HG02981 (cell line): Measurements from ENCODE around the gene VGLL4.
"Not testable (repeated sequence)": the region's sequence is repeated elsewhere in the genome, so short reads cannot be mapped to it uniquely, and the experiment has no call there.

Source experiments
- ATAC-seq: cut with Tn5 transposase; IDR thresholded peaks from one replicate; pipeline ENCODE4 v1.9.1; 2021; ENCODE audit warnings: mild to moderate bottlenecking, moderate library complexity; ENCODE audit not compliant: unreplicated experiment

Gene VGLL4

GRCh38 chr3:11588755-11589154, 55.0 kb downstream of the VGLL4 start:
- no peak for ATAC-seq

- no peak for ATAC-seq
Measured at GRCh38 chr3:11588338-11588737, 55.4 kb downstream of the VGLL4 start.

- ATAC-seq = no peak
Measured at GRCh38 chr3:11587766-11588165, 55.9 kb downstream of the VGLL4 start.

- no peak for ATAC-seq
Measured at GRCh38 chr3:11584570-11584969, 59.1 kb downstream of the VGLL4 start.

- ATAC-seq = no peak
Measured at GRCh38 chr3:11583638-11584046, 60.1 kb downstream of the VGLL4 start.

GRCh38 chr3:11583235-11583634, 60.5 kb downstream of the VGLL4 start:
- no peak for ATAC-seq

GRCh38 chr3:11582191-11582968, 61.3 kb downstream of the VGLL4 start:
- no peak for ATAC-seq

- no peak for ATAC-seq
Measured at GRCh38 chr3:11581237-11582190, 62.2 kb downstream of the VGLL4 start.

- no peak for ATAC-seq
Measured at GRCh38 chr3:11580645-11581044, 63.1 kb downstream of the VGLL4 start.

- no peak for ATAC-seq
Measured at GRCh38 chr3:11578169-11578568, 65.5 kb downstream of the VGLL4 start.

- no peak for ATAC-seq
Measured at GRCh38 chr3:11576453-11576852, 67.3 kb downstream of the VGLL4 start.

GRCh38 chr3:11575677-11576076, 68.0 kb downstream of the VGLL4 start:
- no peak for ATAC-seq

GRCh38 chr3:11574981-11575669, 68.6 kb downstream of the VGLL4 start:
- no peak for ATAC-seq

- not testable (repeated sequence) for ATAC-seq
Measured at GRCh38 chr3:11572660-11573059, 71.1 kb downstream of the VGLL4 start.

GRCh38 chr3:11570789-11571495, 72.8 kb downstream of the VGLL4 start:
- no peak for ATAC-seq

GRCh38 chr3:11570251-11570650, 73.5 kb downstream of the VGLL4 start:
- ATAC-seq = no peak

GRCh38 chr3:11569156-11569741, 74.5 kb downstream of the VGLL4 start:
- ATAC-seq = no peak

- ATAC-seq = no peak
Measured at GRCh38 chr3:11568503-11569155, 75.1 kb downstream of the VGLL4 start.

GRCh38 chr3:11567516-11568467, 75.9 kb downstream of the VGLL4 start:
- no peak for ATAC-seq
